ENCODE results near the gene TMEM247.

DNA sequence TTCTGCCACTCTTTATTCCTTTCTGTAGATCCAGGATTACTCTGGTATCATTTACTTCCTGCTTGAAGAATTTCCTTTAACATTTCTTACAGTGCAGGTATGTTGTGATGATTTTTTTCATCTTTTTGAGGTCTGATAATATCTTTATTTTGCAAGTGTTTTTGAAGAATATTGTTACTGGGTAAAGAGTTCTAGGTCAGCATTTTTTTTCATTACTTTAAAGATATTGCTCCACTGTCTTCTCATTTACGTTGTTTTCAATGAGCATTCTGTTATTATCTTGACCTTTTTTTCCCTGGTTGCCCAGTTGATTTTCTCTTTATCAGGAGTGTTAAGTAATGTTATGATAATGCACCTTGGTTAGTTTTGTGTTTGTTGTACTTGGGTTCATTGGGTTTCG is 31.7 kb upstream of the TMEM247 start:
- TF ChIP-seq CTCF (conservative IDR thresholded peaks at IDR 0.05; ENCODE audit: low read depth, low read length) = no peak
- no peak for TF ChIP-seq EZH2phosphoT487 (IDR thresholded peaks at IDR 0.05; ENCODE audit: borderline replicate concordance, low read length)
- TF ChIP-seq EZH2 (IDR thresholded peaks at IDR 0.05; ENCODE audit: low read length, unreplicated experiment) = no peak

All from PC-3 (cell line).